Osteoblast (primary cell): Measurements from ENCODE around the gene CDH26. TPM values are rescaled to one million over a fixed set of nuclear protein-coding genes. Genes with fewer than 3 reads are reported as not detected.

ENCODE experiments used
- DNase-seq: peaks from one replicate; pipeline ENCODE4 v3.0.0; 2011; ENCODE audit warnings: low spot score, mixed read lengths; ENCODE audit not compliant: insufficient read length; ENCODE audit errors: missing footprints
- H2AFZ ChIP-seq: 2 replicates; pipeline ENCODE4 v1.6.0; 2011; ENCODE audit warnings: mild to moderate bottlenecking, low read length
- H3K27ac ChIP-seq: 2 replicates; pipeline ENCODE4 v1.5.1; 2011; ENCODE audit warnings: mild to moderate bottlenecking, low read depth, low read length, moderate library complexity
- H3K27me3 ChIP-seq: 2 replicates; pipeline ENCODE4 v1.6.0; 2012; ENCODE audit warnings: mild to moderate bottlenecking, control low read depth, inconsistent platforms, low read length, moderate library complexity; ENCODE audit not compliant: insufficient read depth
- H3K36me3 ChIP-seq: 2 replicates; pipeline ENCODE4 v1.5.1; 2011; ENCODE audit warnings: mild to moderate bottlenecking, low read length, control low read depth, moderate library complexity; ENCODE audit not compliant: insufficient read depth
- H3K4me1 ChIP-seq: 2 replicates; pipeline ENCODE4 v1.5.1; 2011; ENCODE audit warnings: mild to moderate bottlenecking, low read length, control low read depth, moderate library complexity; ENCODE audit not compliant: insufficient read depth
- H3K4me2 ChIP-seq: 2 replicates; pipeline ENCODE4 v1.6.0; 2011; ENCODE audit warnings: mild to moderate bottlenecking, low read length; ENCODE audit not compliant: insufficient read depth
- H3K4me3 ChIP-seq: fragments of 200-600 bp; sonication (generic); 3 replicates; pipeline ENCODE4 v1.5.1; 2012; ENCODE audit warnings: mild to moderate bottlenecking, low read length, inconsistent platforms; ENCODE audit not compliant: insufficient read depth
- H3K79me2 ChIP-seq: 2 replicates; pipeline ENCODE4 v1.6.0; 2012; ENCODE audit warnings: mild to moderate bottlenecking, low read length, control low read depth, inconsistent platforms; ENCODE audit not compliant: insufficient read depth
- H3K9me3 ChIP-seq: 2 replicates; pipeline ENCODE4 v1.5.1; 2011; ENCODE audit warnings: low read depth, low read length, control low read depth
- H4K20me1 ChIP-seq: 2 replicates; pipeline ENCODE4 v1.6.0; 2012; ENCODE audit warnings: mild to moderate bottlenecking, low read length, control low read depth; ENCODE audit not compliant: insufficient read depth
- total RNA-seq: library from RNA; depleted of rRNA; stranded (reverse); fragments of >200 nt; gene quantifications from 2 replicates; pipeline ENCODE4 v1.2.3, GENCODE V29; 2012
- TF ChIP-seq, protein P1 (sequence below): IDR thresholded peaks from 2 replicates; pipeline ENCODE4 v1.5.1; 2011; ENCODE audit warnings: mild to moderate bottlenecking, low read depth, low read length, moderate library complexity; ENCODE audit errors: extremely low read depth

CDH26 gene
- total RNA-seq, 1 donor, result under 0.01 TPM

DNA sequence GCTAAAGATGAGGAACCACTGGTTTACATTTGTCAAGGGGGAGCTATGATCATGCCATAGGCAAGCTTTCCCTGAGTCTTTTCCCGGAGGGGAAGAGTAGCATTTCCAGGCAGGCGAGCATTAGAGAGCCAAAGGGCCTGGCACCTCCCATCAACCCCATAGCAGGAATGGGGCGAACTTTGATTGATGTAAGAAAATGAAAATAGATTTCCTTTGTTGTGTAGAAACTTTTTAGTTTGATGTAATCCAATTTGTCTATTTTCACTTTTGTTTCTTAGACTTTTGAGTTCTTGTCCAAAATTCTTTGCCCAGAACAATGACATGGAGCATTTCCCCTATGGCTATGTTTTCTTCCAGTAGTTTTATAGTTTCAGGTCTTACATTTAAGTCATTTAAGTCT, 85.2 kb downstream of the CDH26 start:
- TF ChIP-seq, protein P1, sequence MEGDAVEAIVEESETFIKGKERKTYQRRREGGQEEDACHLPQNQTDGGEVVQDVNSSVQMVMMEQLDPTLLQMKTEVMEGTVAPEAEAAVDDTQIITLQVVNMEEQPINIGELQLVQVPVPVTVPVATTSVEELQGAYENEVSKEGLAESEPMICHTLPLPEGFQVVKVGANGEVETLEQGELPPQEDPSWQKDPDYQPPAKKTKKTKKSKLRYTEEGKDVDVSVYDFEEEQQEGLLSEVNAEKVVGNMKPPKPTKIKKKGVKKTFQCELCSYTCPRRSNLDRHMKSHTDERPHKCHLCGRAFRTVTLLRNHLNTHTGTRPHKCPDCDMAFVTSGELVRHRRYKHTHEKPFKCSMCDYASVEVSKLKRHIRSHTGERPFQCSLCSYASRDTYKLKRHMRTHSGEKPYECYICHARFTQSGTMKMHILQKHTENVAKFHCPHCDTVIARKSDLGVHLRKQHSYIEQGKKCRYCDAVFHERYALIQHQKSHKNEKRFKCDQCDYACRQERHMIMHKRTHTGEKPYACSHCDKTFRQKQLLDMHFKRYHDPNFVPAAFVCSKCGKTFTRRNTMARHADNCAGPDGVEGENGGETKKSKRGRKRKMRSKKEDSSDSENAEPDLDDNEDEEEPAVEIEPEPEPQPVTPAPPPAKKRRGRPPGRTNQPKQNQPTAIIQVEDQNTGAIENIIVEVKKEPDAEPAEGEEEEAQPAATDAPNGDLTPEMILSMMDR, result no peak

DNA sequence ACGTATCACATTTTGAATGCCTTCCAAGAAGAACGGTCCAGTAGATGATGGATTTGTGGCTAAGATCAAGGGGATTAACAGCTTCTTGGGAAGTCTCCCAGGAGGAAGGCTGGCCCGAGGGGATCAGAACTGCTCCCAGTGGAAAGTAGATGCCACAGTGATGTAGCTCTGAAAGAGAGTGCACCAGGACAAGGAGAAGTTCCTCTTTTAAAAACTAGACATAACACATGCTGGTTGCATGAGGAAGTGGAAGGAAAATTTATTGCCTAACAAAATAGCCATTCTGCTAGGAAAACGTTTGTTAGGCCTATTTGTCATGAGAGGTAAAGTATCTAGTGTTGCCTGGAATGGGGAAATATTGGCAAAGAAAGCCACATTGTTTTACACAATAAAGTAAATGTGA, 87.8 kb downstream of the CDH26 start:
- H3K79me2 ChIP-seq, result no peaks in the 10 kb centered on the region
- H3K4me1 ChIP-seq, result no peaks in the 10 kb centered on the region
- H4K20me1 ChIP-seq, result no peaks in the 10 kb centered on the region
- TF ChIP-seq, protein P1, result no peak
- no peaks in the 10 kb centered on the region for H3K27me3 ChIP-seq
- no peak overlapping the region for H2AFZ ChIP-seq
- H3K27ac ChIP-seq, result no peak overlapping the region
- H3K36me3 ChIP-seq, result no peaks in the 10 kb centered on the region
- no peaks in the 10 kb centered on the region for H3K9me3 ChIP-seq
- DNase-seq, result no peak
- H3K4me2 ChIP-seq, result no peak overlapping the region
- H3K4me3 ChIP-seq, result no peak overlapping the region

More for the DNA sequence above, 85.2 kb downstream of the CDH26 start:
- H3K27ac ChIP-seq, result no peak overlapping the region
- no peaks in the 10 kb centered on the region for H3K36me3 ChIP-seq
- H2AFZ ChIP-seq, result no peak overlapping the region
- H3K79me2 ChIP-seq, result no peaks in the 10 kb centered on the region
- no peaks in the 10 kb centered on the region for H3K4me1 ChIP-seq
- no peaks in the 10 kb centered on the region for H3K27me3 ChIP-seq
- no peak overlapping the region for H3K4me2 ChIP-seq
- no peak overlapping the region for H3K4me3 ChIP-seq
- H3K9me3 ChIP-seq, result no peaks in the 10 kb centered on the region
- DNase-seq, result no peak
- no peaks in the 10 kb centered on the region for H4K20me1 ChIP-seq

DNA sequence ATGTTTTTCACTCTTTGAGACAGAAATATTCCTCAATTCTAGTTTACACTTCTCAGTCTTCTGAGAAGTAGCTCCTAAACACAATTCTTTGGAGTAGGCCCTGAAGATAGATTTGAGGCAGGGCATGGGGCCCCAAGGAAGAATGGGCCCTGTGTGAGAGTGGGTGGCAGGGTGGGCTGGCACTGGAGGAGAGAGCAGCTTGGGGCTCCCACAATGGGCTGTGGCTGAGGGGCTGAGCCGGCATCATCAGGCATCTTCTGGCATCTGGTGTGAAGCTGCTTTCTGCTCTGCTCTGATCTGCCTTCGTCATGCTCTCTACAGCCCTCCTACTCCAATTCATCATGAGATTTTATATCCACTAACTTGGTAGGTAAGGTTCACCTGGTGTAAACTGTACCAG, 88.2 kb downstream of the CDH26 start:
- no peak overlapping the region for H3K4me3 ChIP-seq
- no peak overlapping the region for H3K27ac ChIP-seq
- no peak overlapping the region for H3K4me2 ChIP-seq
- H3K36me3 ChIP-seq, result no peaks in the 10 kb centered on the region
- TF ChIP-seq, protein P1, result no peak
- H3K27me3 ChIP-seq, result no peaks in the 10 kb centered on the region
- no peak for DNase-seq
- H2AFZ ChIP-seq, result no peak overlapping the region
- H3K9me3 ChIP-seq, result no peaks in the 10 kb centered on the region
- H3K4me1 ChIP-seq, result no peaks in the 10 kb centered on the region
- no peaks in the 10 kb centered on the region for H3K79me2 ChIP-seq
- H4K20me1 ChIP-seq, result no peaks in the 10 kb centered on the region

DNA sequence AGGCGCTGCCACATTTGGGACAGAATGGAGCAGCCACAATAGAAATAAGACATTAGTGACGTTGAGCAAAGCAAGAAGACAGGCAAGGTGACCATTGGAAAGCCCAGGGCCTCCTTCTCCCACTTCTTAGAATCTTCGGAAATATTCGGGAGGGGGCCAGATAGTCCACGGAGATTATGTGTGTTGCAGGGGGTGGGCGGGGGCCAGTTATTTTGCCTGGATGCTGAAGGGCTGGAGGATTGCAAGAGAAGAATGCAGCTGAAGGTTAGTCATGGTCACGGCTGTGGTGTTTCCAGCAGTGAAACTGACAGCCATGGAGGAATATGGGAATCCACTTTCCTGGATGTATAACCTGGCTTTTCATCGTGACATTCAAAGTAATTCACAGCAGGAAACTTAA, 88.6 kb downstream of the CDH26 start:
- no peak overlapping the region for H3K27ac ChIP-seq
- no peaks in the 10 kb centered on the region for H3K9me3 ChIP-seq
- H3K4me1 ChIP-seq, result no peaks in the 10 kb centered on the region
- TF ChIP-seq, protein P1, result no peak
- H3K4me2 ChIP-seq, result no peak overlapping the region
- H3K79me2 ChIP-seq, result no peaks in the 10 kb centered on the region
- no peak for DNase-seq
- no peaks in the 10 kb centered on the region for H3K27me3 ChIP-seq
- no peak overlapping the region for H3K4me3 ChIP-seq
- H4K20me1 ChIP-seq, result no peaks in the 10 kb centered on the region
- H2AFZ ChIP-seq, result no peak overlapping the region
- no peaks in the 10 kb centered on the region for H3K36me3 ChIP-seq
